ENCODE data around the gene GPHN.
A peak's percentile ranks its signal among the peaks of the same experiment; 100 is the strongest.

GPHN gene

DNA sequence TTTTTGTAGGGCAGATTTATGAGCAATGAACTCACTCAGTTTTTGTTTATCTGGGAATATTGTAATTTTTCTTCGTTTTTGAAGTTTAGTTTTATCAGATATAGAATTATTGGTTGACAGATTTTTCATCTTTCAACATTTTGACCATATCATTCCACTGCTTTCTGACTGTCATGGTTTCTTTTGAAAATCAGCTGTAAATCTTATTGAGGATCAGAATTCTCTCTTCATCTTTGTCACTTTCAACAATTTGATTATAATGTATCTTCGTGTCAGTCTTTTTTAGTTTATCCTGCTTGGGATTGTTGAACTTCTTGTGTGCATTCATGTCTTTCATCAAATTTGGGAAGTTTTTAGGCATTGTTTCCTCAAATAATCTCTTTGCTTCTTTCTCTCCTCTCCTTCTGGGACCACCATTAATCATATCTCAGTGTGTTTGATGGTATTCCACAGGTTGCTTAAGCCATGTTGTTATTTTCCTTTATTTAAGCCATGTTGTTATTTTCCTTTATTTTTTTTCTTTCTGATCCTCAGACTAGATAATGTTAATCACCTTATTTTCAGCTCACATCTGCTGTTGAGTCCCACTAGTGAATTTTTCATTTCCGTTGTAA lies 451.6 kb downstream of the GPHN start:
- no peak for DNase-seq (ENCODE audit: low read depth)

GRCh38 chr14:66965831-66966230 lies 457.9 kb downstream of the GPHN start:
- DNase-seq (ENCODE audit: low read depth): peak; percentile 56

- no peak for DNase-seq (ENCODE audit: low read depth)
These were observed 464.5 kb downstream of the GPHN start for GRCh38 chr14:66972469-66972868.

DNA sequence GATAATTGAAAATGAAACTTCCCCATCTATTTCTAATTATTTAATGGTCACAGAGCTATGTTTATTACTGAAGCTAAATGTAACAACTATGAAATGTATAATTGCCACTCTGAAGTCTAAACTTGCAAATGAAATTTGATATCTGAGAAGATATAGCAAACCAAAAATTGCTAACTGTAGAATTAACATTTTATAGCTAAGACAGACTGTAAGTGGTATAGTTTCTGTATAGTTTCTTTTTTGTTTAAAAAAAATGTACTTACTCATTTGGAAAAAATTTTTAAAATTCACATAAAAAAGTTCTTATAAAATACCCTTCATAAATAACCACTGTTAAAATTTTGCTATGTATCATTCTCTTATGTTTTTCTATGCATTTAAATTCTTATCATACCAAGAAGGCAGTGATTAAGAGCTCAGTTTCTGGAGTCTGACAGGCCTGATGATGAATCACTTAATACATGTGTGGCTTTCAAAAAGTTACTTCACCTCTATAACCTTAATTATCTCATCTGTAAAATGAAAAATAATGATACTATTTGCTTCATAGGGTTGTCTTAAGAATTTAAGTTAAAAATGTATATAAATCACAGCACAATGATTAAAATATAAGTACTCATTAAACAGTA lies 466.6 kb downstream of the GPHN start:
- DNase-seq (ENCODE audit: low read depth): peak; percentile 86

DNA sequence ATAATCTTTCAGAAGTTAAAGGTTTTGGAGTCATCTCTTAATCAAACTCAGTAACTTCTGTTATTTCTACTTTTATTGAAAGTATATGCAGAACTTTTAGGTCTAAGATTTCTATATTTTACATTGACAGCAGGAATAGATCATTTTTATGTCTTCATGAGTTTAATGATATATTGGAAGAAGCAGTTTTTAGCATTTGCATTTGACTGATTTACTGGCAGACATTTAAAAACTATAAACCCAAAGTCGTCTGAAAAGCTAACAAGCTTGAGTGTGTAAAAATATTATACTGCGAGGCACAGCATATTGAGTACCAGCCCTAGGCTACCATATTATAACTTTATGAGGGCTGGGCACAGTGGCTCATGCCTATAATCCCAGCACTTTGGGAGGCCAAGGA lies 467.3 kb downstream of the GPHN start:
- no peak for DNase-seq (ENCODE audit: low read depth)

DNA sequence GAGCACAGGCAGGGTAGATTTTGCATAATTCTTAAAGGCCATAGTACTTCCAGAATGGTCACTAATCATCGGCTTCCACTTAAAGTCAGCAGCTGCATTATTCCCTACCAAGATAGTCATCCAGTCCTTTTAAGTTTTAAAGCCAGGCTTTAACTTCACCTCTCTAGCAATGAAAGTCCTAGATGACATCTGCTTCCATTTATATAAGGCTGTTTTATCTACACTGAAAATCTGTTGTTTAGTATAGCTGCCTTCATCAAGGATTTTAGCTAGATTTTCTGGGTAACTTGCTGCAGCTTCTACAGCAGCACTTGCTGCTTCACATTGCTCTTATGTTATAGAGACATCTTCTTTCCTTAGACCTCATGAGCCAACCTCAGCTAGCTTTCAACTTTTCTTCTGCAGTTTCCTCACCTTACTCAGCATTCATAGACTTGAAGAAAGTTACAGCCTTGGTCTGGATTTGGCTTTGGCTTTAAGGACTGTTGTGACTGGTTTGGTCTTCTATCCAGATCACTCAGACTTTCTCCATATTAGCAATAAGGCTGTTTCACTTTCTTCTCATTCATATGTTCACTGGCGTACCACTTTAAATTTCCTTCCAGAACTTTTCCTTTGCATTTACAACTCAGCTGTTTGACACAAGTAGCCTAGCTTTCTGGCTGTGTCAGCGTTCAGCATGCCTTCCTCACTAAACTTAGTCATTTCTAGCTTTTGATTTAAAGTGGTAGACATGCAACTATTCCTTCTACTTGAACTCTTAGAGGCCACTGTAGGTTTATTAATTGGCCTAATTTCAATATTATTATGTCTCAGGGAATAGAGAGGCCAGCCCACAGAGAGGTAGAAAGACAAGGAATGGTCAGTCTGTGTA lies 471.4 kb downstream of the GPHN start:
- DNase-seq (ENCODE audit: low read depth): no peak

- no peak for DNase-seq (ENCODE audit: low read depth)
These were observed 474.3 kb downstream of the GPHN start for GRCh38 chr14:66982247-66982646.

DNA sequence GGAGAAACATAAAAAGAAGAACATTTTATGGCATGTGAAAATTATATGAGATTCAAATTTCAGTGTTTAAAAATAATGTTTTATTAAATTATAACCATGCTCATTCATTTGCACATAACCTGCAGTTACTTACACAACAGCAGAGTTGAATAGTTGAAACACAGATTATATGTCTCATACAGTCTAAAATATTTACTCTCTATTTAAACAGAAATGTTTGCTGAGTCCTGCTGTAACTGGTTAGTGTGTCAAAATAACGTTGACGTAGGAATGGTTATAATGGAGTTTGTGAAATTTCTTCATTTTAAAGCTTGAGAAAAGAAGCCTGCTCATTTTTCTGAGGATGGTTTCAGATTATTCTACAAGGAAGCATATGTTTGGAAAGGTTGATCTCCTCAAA lies 484.8 kb downstream of the GPHN start:
- no peak for DNase-seq (ENCODE audit: low read depth)

DNA sequence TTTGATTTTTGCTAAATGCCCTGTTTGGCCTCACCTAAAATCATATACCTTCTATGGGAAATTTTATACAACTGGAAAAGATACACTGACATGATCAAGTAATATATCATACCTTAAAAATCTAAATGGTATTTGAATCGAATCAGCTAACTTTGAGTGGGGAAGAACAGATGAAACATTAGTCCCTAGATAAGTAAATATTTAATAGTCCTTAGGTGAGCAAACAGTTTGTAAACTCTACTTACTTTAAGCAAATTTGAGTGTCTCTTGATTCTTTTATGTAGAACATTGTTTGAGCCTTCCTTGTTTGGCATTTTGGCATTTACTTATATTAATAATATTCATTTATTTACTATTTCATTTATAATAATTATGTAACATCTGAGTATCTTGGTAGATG lies 485.6 kb downstream of the GPHN start:
- DNase-seq (ENCODE audit: low read depth): no peak

DNA sequence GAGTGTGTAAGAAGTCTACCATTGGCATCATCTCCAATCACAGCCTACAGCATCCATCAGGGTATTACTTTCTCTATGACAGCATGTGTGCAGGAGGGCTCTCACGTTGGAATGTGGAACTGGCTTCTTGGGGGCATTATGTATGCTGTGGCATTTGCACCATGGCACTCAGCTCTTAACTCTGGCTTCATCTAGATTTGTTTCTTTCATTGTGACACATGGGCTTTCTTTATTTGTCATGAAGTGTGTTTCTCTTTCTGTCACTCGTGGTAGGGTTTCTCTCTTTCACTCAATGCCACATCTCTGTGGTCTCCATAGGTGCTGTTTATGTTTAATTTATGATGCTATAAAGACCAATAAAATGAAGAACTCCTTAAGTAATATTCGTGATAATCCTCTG lies 490.1 kb downstream of the GPHN start:
- DNase-seq (ENCODE audit: low read depth): no peak

DNA sequence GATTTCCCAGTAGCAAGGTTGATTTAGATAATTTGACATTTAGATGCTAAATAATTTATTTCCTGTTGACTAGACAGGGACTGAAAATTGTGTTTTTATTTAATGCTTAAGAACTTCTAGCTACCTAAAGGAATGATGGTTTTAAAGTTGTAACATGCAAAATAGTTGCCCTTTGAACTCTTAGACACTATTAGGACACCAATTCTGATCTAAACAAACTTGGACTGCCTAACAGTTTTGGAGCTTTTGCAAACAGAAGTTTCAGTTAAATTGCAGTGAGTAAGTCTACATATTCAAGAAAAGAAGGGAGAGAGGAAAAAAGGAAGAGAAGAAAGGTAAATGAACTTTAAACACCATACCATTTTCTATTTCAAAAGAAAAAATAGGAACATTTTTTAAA lies 492.0 kb downstream of the GPHN start:
- no peak for DNase-seq (ENCODE audit: low read depth)

GRCh38 chr14:67002994-67003753 lies 495.2 kb downstream of the GPHN start:
- DNase-seq (ENCODE audit: low read depth): no peak

GRCh38 chr14:67004521-67004920 lies 496.6 kb downstream of the GPHN start:
- DNase-seq (ENCODE audit: low read depth): no peak

DNA sequence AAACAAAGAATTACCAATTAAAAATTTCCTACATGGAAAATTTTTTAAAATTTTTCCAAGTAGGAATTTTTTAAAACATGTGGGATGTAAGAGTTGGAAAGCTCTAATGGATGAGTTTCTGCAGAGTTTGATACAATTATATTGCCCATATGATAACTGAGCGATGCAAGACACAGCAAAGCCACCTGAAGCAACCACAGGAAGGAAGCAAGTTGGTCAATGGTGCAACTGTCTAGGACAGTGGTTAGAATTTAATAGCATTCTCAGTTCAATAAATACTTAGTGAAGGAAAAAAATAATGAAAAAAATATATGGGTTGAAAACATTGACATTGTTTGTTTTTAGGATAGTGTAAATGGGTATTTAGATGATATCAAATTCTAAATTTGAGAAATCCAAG lies 502.7 kb downstream of the GPHN start:
- DNase-seq (ENCODE audit: low read depth): no peak

GRCh38 chr14:67016856-67017255 lies 508.9 kb downstream of the GPHN start:
- DNase-seq (ENCODE audit: low read depth): no peak

DNA sequence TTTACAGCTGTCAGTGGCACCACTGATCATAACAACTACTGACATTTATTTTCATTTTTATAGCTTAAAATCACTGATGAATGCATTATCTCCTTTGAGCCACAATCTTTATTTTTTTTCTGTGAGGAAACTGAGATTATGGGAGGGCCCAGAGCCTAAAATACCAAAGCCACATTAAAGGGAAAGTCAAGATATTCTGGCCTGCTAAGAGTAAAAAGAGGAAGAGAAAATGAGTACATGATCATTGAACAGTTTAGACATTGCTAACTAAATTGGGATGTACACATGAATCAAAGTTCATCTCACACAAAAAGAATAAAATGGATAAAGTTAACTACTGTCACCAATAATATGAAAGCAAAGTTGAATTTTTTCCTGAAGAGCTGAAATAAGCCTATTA lies 510.8 kb downstream of the GPHN start:
- no peak for DNase-seq (ENCODE audit: low read depth)

- no peak for DNase-seq (ENCODE audit: low read depth)
These were observed 511.8 kb downstream of the GPHN start for GRCh38 chr14:67019796-67020195.

- no peak for DNase-seq (ENCODE audit: low read depth)
These were observed 524.2 kb downstream of the GPHN start for GRCh38 chr14:67031920-67032774.

DNA sequence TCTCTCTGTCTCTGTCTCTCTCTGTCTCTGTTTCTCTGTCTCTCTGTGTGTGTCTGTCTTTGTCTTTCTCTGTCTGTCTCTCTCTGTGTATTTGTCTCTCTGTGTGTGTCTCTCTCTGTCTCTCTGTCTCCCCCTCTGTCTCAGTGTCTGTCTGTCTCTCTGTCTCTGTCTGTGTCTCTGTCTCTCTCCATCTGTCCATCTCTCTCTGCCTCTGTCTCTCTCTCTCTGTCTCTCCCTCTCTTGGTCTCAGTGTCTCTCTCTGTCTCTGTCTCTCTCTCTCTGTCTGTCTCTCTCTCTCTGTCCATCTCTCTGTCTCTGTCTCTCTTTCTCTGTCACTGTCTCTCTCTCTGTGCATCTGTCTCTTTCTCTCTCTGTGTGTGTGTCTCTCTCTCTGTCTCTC lies 537.5 kb downstream of the GPHN start:
- no peak for DNase-seq (ENCODE audit: low read depth)

GRCh38 chr14:67050896-67051295 lies 542.9 kb downstream of the GPHN start:
- no peak for DNase-seq (ENCODE audit: low read depth)

DNA sequence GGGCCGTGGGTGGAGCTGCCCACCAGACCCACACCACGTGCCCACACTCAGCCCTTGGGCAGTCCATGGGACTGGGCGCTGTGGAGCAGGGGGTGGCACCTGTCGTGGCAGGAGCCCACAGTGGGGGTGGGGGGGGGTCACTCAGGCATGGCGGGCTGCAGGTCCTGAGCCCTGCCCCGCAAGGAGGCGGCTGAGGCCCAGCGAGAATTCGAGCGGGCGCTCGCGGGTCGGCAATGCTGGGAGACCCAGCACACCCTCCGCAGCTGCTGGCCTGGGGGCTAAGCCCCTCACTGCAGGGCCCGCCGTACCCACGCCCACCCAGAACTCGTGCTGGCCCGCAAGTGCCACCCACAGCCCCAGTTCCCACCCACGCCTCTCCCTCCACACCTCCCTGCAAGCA lies 548.7 kb downstream of the GPHN start:
- no peak for DNase-seq (ENCODE audit: low read depth)

- DNase-seq (ENCODE audit: low read depth): peak; percentile 1
These were observed 551.6 kb downstream of the GPHN start for GRCh38 chr14:67059596-67059995.
